ENCODE measurements around the gene PRAMEF11.

The PRAMEF11 gene

GRCh38 chr1:12775443-12775842 lies 55.8 kb downstream of the PRAMEF11 start:
- no peaks in the 10 kb centered on the region for H3K36me3 ChIP-seq (ENCODE audit: control insufficient read depth in 2 of 2, insufficient read depth in 2 of 2, low read length in 2 of 2)
- H3K4me1 ChIP-seq (ENCODE audit: control insufficient read depth in 2 of 2, insufficient read depth in 2 of 2, low read length in 2 of 2), result no peaks in the 10 kb centered on the region
- no peak overlapping the region for H3K27ac ChIP-seq (ENCODE audit: low read depth in 2 of 2, low read length in 2 of 2)
- H3K9me3 ChIP-seq (ENCODE audit: control insufficient read depth in 2 of 2, low read length in 2 of 2), result no peaks in the 10 kb centered on the region
- no peak overlapping the region for H3K4me3 ChIP-seq (ENCODE audit: low read length in 2 of 2)
- no peak overlapping the region for H3K9ac ChIP-seq (ENCODE audit: low read depth in 1 of 2, low read length in 2 of 2)
- H3K27me3 ChIP-seq (ENCODE audit: control insufficient read depth in 2 of 2, insufficient read depth in 2 of 2, low read length in 2 of 2), result no peaks in the 10 kb centered on the region

DNA sequence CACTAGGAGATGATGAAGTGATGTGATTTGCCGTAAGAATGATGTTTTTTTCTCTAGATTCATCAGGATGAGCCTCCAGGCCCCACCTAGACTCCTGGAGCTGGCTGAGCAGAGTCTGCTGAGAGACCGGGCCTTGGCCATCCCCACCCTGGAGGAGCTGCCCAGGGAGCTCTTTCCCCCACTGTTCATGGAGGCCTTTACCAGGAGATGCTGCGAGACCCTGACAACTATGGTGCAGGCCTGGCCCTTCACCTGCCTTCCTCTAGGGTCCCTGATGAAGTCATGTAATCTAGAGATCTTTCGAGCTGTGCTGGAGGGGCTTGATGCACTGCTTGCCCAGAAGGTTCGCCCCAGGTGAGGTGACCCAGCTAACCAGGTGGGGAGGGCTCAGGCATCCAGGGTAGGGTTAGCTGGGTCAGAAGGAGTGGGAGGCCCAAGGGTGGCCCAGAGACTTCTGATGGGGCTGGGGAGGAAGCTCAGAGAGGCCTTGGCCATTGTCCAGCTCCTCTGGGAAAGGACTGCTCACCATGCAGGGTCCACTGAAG lies 56.3 kb downstream of the PRAMEF11 start:
- Histone ChIP-seq H3K36me3 (ENCODE audit: control insufficient read depth in 2 of 2, insufficient read depth in 2 of 2, low read length in 2 of 2) (no peaks in the 10 kb centered on the region), H3K9me3 (ENCODE audit: control insufficient read depth in 2 of 2, low read length in 2 of 2) (no peaks in the 10 kb centered on the region), H3K4me3 (ENCODE audit: low read length in 2 of 2) (no peak overlapping the region), H3K27me3 (ENCODE audit: control insufficient read depth in 2 of 2, insufficient read depth in 2 of 2, low read length in 2 of 2) (no peaks in the 10 kb centered on the region), H3K27ac (ENCODE audit: low read depth in 2 of 2, low read length in 2 of 2) (no peak overlapping the region), H3K4me1 (ENCODE audit: control insufficient read depth in 2 of 2, insufficient read depth in 2 of 2, low read length in 2 of 2) (no peaks in the 10 kb centered on the region), H3K9ac (ENCODE audit: low read depth in 1 of 2, low read length in 2 of 2) (no peak overlapping the region)
